MM.1S (cell line): ENCODE measurements around the gene ETV3L.

Experiments
- DNase-seq: peaks from one replicate; pipeline ENCODE4 v3.0.0-alpha.2; 2015
- H2AFZ ChIP-seq: fragments of 300-600 bp; sonication (generic); 2 replicates; pipeline ENCODE4 v1.6.0; 2016; ENCODE audit warnings: antibody characterized with exemption, low read length
- H3F3A ChIP-seq: fragments of 300-600 bp; sonication (generic); 2 replicates; pipeline ENCODE4 v1.6.1; 2016; ENCODE audit warnings: mild to moderate bottlenecking, antibody characterized with exemption, low read length, moderate library complexity, mixed read lengths; ENCODE audit not compliant: insufficient read depth
- H3K27ac ChIP-seq: fragments of 300-600 bp; sonication (generic); 2 replicates; pipeline ENCODE4 v1.5.1; 2016; ENCODE audit warnings: mild to moderate bottlenecking, low read length
- H3K27me3 ChIP-seq: fragments of 300-600 bp; sonication (generic); replicated peaks from 2 replicates; pipeline ENCODE4 v1.6.0; 2016; ENCODE audit warnings: low read length; ENCODE audit not compliant: insufficient read depth
- H3K36me3 ChIP-seq: fragments of 300-600 bp; sonication (generic); replicated peaks from 2 replicates; pipeline ENCODE4 v1.6.1; 2016; ENCODE audit warnings: mild to moderate bottlenecking, low read length, mixed read lengths; ENCODE audit not compliant: insufficient read depth
- H3K4me1 ChIP-seq: fragments of 300-600 bp; sonication (generic); 2 replicates; pipeline ENCODE4 v1.6.1; 2016; ENCODE audit warnings: low read length, mixed read lengths
- H3K4me2 ChIP-seq: fragments of 300-600 bp; sonication (generic); 2 replicates; pipeline ENCODE4 v1.6.0; 2016; ENCODE audit warnings: low read depth, low read length
- H3K4me3 ChIP-seq: fragments of 300-600 bp; sonication (generic); 2 replicates; pipeline ENCODE4 v1.5.1; 2016; ENCODE audit warnings: low read length, mixed read lengths
- H3K79me2 ChIP-seq: fragments of 300-600 bp; sonication (generic); 2 replicates; pipeline ENCODE4 v1.6.1; 2016; ENCODE audit warnings: mixed run types, low read length, mixed read lengths
- H3K9ac ChIP-seq: fragments of 300-600 bp; sonication (generic); 2 replicates; pipeline ENCODE4 v1.6.1; 2016; ENCODE audit warnings: low read length, mixed read lengths
- H3K9me2 ChIP-seq: fragments of 300-600 bp; sonication (generic); replicated peaks from 2 replicates; pipeline ENCODE4 v1.6.1; 2016; ENCODE audit warnings: mild to moderate bottlenecking, low read length, mixed read lengths; ENCODE audit not compliant: insufficient read depth
- H3K9me3 ChIP-seq: fragments of 300-600 bp; sonication (generic); replicated peaks from 2 replicates; pipeline ENCODE4 v1.6.1; 2016; ENCODE audit warnings: mild to moderate bottlenecking, low read length, mixed read lengths; ENCODE audit not compliant: insufficient read depth
- H4K20me1 ChIP-seq: fragments of 300-600 bp; sonication (generic); 2 replicates; pipeline ENCODE4 v1.6.1; 2016; ENCODE audit warnings: mild to moderate bottlenecking, low read length, moderate library complexity, mixed read lengths; ENCODE audit not compliant: insufficient read depth
- EZH2 ChIP-seq: fragments of 300-600 bp; sonication (generic); optimal IDR thresholded peaks from 2 replicates; pipeline ENCODE3; 2017; ENCODE audit warnings: low read depth, mild to moderate bottlenecking, antibody characterized with exemption, low read length, mixed read lengths
- EZH2phosphoT487 ChIP-seq: fragments of 300-600 bp; sonication (generic); IDR thresholded peaks from 2 replicates; pipeline ENCODE4 v1.6.1; 2018; ENCODE audit warnings: antibody characterized with exemption, low read length
- TF ChIP-seq, protein P1 (sequence below): fragments of 300-600 bp; sonication (generic); IDR thresholded peaks from 2 replicates; pipeline ENCODE4 v1.5.1; 2016; ENCODE audit warnings: antibody characterized with exemption, low read length, mixed read lengths

The ETV3L gene

DNA sequence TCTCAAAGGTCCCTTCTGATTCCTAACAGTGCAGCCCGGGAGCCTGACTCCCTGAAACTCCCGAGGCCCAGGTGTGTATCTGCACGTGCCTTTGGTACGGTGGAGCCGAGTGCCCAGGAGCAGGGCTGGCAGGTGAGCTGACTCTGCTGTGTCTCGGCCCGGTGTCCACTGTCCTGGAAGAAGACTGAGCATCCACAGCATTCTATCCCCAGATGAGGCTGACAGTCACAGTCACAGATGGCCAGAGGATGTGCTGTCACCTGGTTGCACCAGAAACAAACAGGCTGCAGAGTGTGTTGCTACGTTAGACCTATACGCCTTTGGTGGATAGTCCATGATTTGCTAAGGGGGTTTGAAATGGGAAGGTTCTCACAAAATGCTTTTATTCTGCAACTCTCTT is 9.8 kb downstream of the ETV3L start:
- H3K4me2 ChIP-seq, result no peak overlapping the region
- H3K36me3 ChIP-seq, result no peaks in the 10 kb centered on the region
- no peaks in the 10 kb centered on the region for H3F3A ChIP-seq
- no peaks in the 10 kb centered on the region for H4K20me1 ChIP-seq
- no peak overlapping the region for H3K9ac ChIP-seq
- H2AFZ ChIP-seq, result no peak overlapping the region
- no peaks in the 10 kb centered on the region for H3K9me2 ChIP-seq
- no peaks in the 10 kb centered on the region for H3K4me1 ChIP-seq
- H3K9me3 ChIP-seq, result no peaks in the 10 kb centered on the region
- TF ChIP-seq, protein P1, sequence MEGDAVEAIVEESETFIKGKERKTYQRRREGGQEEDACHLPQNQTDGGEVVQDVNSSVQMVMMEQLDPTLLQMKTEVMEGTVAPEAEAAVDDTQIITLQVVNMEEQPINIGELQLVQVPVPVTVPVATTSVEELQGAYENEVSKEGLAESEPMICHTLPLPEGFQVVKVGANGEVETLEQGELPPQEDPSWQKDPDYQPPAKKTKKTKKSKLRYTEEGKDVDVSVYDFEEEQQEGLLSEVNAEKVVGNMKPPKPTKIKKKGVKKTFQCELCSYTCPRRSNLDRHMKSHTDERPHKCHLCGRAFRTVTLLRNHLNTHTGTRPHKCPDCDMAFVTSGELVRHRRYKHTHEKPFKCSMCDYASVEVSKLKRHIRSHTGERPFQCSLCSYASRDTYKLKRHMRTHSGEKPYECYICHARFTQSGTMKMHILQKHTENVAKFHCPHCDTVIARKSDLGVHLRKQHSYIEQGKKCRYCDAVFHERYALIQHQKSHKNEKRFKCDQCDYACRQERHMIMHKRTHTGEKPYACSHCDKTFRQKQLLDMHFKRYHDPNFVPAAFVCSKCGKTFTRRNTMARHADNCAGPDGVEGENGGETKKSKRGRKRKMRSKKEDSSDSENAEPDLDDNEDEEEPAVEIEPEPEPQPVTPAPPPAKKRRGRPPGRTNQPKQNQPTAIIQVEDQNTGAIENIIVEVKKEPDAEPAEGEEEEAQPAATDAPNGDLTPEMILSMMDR, result no peak
- TF ChIP-seq EZH2 (no peak), EZH2phosphoT487 (no peak)
- no peaks in the 10 kb centered on the region for H3K27me3 ChIP-seq
- H3K4me3 ChIP-seq, result no peak overlapping the region
- no peak for DNase-seq
- no peaks in the 10 kb centered on the region for H3K79me2 ChIP-seq
- H3K27ac ChIP-seq, result no peak overlapping the region

DNA sequence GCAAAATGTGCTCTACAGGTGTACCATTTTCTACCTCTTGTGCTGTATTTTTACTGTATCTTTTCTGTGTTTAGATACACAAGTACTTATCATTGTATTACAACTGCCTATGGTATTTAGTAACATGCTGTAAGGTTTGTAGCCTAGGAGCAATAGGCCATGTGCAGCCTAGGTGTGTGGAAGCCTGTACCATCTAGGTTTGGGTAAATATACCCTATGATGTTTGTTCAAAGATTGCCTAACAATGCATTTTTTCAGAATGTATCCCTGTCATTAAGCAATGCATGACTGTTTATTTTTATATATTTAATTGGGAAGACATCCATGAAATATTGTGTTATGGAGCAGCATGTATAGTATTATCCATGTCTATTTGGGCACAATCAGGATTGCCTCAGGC is 11.0 kb downstream of the ETV3L start:
- H3K4me3 ChIP-seq, result no peak overlapping the region
- H3K9ac ChIP-seq, result no peak overlapping the region
- H3K27ac ChIP-seq, result no peak overlapping the region
- H3K4me2 ChIP-seq, result no peak overlapping the region
- no peak for TF ChIP-seq EZH2
- TF ChIP-seq, protein P1, result no peak
- TF ChIP-seq EZH2phosphoT487, result no peak
- H3K9me2 ChIP-seq, result no peaks in the 10 kb centered on the region
- DNase-seq, result no peak
- H2AFZ ChIP-seq, result no peak overlapping the region
- no peaks in the 10 kb centered on the region for H3K9me3 ChIP-seq
- H3K4me1 ChIP-seq, result no peaks in the 10 kb centered on the region
- H4K20me1 ChIP-seq, result no peaks in the 10 kb centered on the region
- H3F3A ChIP-seq, result no peaks in the 10 kb centered on the region
- H3K79me2 ChIP-seq, result no peaks in the 10 kb centered on the region
- H3K36me3 ChIP-seq, result no peaks in the 10 kb centered on the region
- H3K27me3 ChIP-seq, result no peaks in the 10 kb centered on the region

DNA sequence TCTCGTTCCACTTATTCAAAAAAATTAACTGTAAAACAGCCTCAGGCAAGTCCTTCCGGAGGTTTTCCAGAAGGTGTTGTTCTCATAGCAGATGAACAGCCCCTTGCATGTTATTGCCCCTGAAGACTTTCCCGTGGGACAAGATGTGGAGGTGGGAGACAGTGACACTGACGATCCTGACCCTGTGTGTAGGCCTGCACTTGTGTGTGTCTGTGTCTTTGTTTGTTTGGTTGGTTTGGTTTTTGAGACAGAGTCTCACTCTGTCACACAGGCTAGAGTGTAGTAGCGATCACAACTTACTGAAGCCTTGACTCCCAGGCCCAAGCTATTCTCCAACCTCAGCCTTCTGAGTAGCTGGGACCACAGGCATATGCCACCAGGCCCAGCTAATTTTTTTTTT is 12.6 kb downstream of the ETV3L start:
- Histone ChIP-seq H3F3A (no peaks in the 10 kb centered on the region), H3K27me3 (no peaks in the 10 kb centered on the region), H3K27ac (no peak overlapping the region), H3K4me1 (no peaks in the 10 kb centered on the region), H3K9ac (no peak overlapping the region), H3K36me3 (no peaks in the 10 kb centered on the region), H3K4me2 (no peak overlapping the region), H3K9me2 (no peaks in the 10 kb centered on the region), H2AFZ (no peak overlapping the region), H3K4me3 (no peak overlapping the region), H3K9me3 (no peaks in the 10 kb centered on the region), H4K20me1 (no peaks in the 10 kb centered on the region), H3K79me2 (no peaks in the 10 kb centered on the region)
- TF ChIP-seq, protein P1, result no peak
- TF ChIP-seq EZH2phosphoT487, result no peak
- no peak for TF ChIP-seq EZH2
- DNase-seq, result no peak

DNA sequence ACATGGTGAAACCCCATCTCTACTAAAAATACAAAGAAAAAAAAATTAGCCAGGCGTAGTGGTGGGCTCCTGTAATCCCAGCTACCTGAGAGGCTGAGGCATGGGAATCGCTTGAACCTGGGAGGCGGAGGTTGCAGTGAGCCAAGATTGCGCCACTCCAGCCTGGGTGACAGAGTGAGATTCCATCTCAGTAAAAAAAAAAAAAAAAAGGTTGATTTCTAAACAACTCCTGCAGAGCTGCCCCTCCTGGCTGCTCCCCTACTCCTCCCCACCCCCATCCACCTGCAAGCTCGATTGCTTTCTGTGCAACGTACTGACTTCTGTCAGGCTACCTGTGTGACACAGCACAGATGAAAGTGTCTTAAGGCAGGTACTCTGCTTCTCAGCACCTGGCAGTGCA is 13.3 kb downstream of the ETV3L start:
- no peak overlapping the region for H3K4me3 ChIP-seq
- H3F3A ChIP-seq, result no peaks in the 10 kb centered on the region
- TF ChIP-seq EZH2, result no peak
- TF ChIP-seq EZH2phosphoT487, result no peak
- H4K20me1 ChIP-seq, result no peaks in the 10 kb centered on the region
- H3K4me2 ChIP-seq, result no peak overlapping the region
- H3K9ac ChIP-seq, result no peak overlapping the region
- no peaks in the 10 kb centered on the region for H3K36me3 ChIP-seq
- no peaks in the 10 kb centered on the region for H3K79me2 ChIP-seq
- H3K9me3 ChIP-seq, result no peaks in the 10 kb centered on the region
- no peaks in the 10 kb centered on the region for H3K27me3 ChIP-seq
- no peak for DNase-seq
- H3K27ac ChIP-seq, result no peak overlapping the region
- no peaks in the 10 kb centered on the region for H3K4me1 ChIP-seq
- H3K9me2 ChIP-seq, result no peaks in the 10 kb centered on the region
- no peak overlapping the region for H2AFZ ChIP-seq
